ENCODE results near the gene DPF3. TPM values are rescaled to one million over a fixed set of nuclear protein-coding genes. Genes with fewer than 3 reads are reported as not detected.

DPF3 gene
- total and polyA plus RNA-seq, 8 donors: 1.4 to 3.6 (median 1.9) TPM

DNA sequence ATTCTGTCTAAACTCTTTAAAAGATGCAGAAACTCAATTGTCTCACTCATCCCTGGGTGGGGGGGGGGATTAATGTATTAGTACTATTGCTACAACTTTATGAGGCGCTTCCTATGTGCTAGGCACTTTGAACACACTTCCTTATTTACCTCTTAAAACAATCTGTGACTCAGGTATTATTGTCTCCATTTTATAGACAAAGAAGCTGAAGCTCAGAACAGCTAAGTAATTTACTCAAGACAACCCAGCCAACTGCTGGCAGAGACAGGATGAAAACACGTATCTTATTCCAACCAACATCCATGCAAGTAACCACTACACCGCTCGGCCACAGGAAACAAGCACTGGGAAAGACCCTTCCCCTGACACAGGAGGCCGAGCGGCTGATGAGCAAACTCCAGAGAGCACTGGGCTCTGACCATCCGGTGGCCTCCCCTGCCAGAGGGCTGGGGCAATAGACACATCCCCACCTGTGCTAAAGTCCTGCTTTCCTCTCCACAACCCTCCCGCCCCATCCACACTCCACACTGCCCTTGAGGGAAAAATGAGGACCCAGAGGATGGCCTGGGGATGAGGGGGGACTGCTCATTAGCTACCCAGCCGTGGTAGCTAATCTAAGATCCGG lies 244.2 kb downstream of the DPF3 start:
- DNase-seq: no peak
- no peak overlapping the region for H3K4me3 ChIP-seq
- TF ChIP-seq, protein P1, sequence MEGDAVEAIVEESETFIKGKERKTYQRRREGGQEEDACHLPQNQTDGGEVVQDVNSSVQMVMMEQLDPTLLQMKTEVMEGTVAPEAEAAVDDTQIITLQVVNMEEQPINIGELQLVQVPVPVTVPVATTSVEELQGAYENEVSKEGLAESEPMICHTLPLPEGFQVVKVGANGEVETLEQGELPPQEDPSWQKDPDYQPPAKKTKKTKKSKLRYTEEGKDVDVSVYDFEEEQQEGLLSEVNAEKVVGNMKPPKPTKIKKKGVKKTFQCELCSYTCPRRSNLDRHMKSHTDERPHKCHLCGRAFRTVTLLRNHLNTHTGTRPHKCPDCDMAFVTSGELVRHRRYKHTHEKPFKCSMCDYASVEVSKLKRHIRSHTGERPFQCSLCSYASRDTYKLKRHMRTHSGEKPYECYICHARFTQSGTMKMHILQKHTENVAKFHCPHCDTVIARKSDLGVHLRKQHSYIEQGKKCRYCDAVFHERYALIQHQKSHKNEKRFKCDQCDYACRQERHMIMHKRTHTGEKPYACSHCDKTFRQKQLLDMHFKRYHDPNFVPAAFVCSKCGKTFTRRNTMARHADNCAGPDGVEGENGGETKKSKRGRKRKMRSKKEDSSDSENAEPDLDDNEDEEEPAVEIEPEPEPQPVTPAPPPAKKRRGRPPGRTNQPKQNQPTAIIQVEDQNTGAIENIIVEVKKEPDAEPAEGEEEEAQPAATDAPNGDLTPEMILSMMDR (IDR thresholded peaks at IDR 0.05): no peak
- no peak for ATAC-seq
- H3K9me3 ChIP-seq: no peaks in the 10 kb centered on the region
- intact Hi-C loops (cut with DNase I): no loop called here
- H3K27ac ChIP-seq: no peak overlapping the region
- no peaks in the 10 kb centered on the region for H3K27me3 ChIP-seq
- no peaks in the 10 kb centered on the region for H3K36me3 ChIP-seq
- H3K4me1 ChIP-seq: no peaks in the 10 kb centered on the region

DNA sequence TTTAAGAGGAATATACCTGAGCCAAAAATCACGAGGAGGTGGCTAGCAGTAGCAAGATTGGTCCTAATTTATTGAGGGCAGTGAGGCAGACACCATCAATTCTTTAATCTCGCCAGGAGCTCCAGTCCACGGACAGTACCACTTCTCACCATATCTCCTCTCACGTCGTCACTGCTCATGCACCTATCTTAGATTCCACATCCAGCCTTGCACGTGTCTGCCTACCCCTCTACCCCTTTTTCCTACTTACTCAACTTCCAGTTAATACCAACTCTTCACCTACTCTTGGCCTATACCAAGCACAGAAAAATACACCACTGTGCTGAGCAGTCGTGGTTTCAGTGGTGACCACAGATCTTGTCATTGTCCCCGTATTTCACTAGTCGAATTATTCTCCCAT lies 246.1 kb downstream of the DPF3 start:
- TF ChIP-seq, protein P1 (IDR thresholded peaks at IDR 0.05): no peak
- no peaks in the 10 kb centered on the region for H3K9me3 ChIP-seq
- no peak overlapping the region for H3K4me3 ChIP-seq
- H3K36me3 ChIP-seq: no peaks in the 10 kb centered on the region
- intact Hi-C loops (cut with DNase I): no loop called here
- H3K27ac ChIP-seq: no peak overlapping the region
- H3K27me3 ChIP-seq: no peaks in the 10 kb centered on the region
- DNase-seq (no peak), ATAC-seq (no peak)
- no peaks in the 10 kb centered on the region for H3K4me1 ChIP-seq

GRCh38 chr14:72646861-72647528 lies 246.9 kb downstream of the DPF3 start:
- H3K9me3 ChIP-seq: peaks cover 0 to 3% of the 10 kb centered on the region in 2 donors
- TF ChIP-seq, protein P1 (IDR thresholded peaks at IDR 0.05): no peak
- ATAC-seq (no peak), DNase-seq (peak in 1 of 4 donors; percentile 3)
- intact Hi-C loops (cut with DNase I): no loop called here
- H3K36me3 ChIP-seq: no peaks in the 10 kb centered on the region
- H3K4me1 ChIP-seq: no peaks in the 10 kb centered on the region
- H3K4me3 ChIP-seq: no peak overlapping the region
- no peaks in the 10 kb centered on the region for H3K27me3 ChIP-seq
- H3K27ac ChIP-seq: no peak overlapping the region

DNA sequence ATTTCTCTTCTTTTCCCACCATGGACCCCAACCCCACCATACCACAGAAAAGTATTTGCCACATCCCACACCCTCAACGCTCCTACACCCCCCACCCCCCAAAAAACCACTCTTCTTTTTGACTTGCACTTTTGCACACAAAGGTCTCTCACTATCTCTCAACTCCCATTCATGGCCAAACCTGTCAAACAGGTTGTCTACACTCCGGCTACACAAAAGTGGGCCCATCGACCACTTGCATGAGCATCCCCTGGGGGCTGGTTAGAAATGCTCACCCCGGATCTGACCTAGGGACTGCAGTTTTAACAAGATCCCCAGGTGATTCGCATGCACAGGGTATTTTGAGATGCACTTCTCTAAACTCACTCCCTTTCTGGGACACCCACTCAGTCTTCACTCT lies 248.2 kb downstream of the DPF3 start:
- Histone ChIP-seq H3K36me3 (no peaks in the 10 kb centered on the region), H3K4me3 (no peak overlapping the region), H3K27me3 (no peaks in the 10 kb centered on the region), H3K27ac (no peak overlapping the region), H3K4me1 (no peaks in the 10 kb centered on the region), H3K9me3 (peaks cover 0 to 3% of the 10 kb centered on the region in 2 donors)
- intact Hi-C loops (cut with DNase I): no loop called here
- TF ChIP-seq, protein P1 (IDR thresholded peaks at IDR 0.05): no peak
- DNase-seq (no peak), ATAC-seq (no peak)

- no peak for DNase-seq
- no peaks in the 10 kb centered on the region for H3K4me1 ChIP-seq
- H3K4me3 ChIP-seq: no peak overlapping the region
- H3K27ac ChIP-seq: no peak overlapping the region
- intact Hi-C loops (cut with DNase I): no loop called here
- TF ChIP-seq, protein P1 (IDR thresholded peaks at IDR 0.05): no peak
- no peaks in the 10 kb centered on the region for H3K27me3 ChIP-seq
- peaks cover 0 to 3% of the 10 kb centered on the region in 2 donors for H3K9me3 ChIP-seq
- no peak for ATAC-seq
- no peaks in the 10 kb centered on the region for H3K36me3 ChIP-seq
Measured at GRCh38 chr14:72644758-72645489, 249.0 kb downstream of the DPF3 start.

All from left lung (tissue), 10 donors.